NCI-H2171 treated with DMSO at 0.1 percent for 48 hours (cell line): ENCODE results near the gene IZUMO1.
"Not testable (repeated sequence)": the region's sequence is repeated elsewhere in the genome, so short reads cannot be mapped to it uniquely, and the experiment has no call there.

Source experiments
- DNase-seq: peaks from one replicate; lab custom pipeline; 2025; lab: John Stamatoyannopoulos, UW

The IZUMO1 gene

GRCh38 chr19:48713041-48713863 is 33.5 kb downstream of the IZUMO1 start:
- DNase-seq, result peak; percentile 43

DNA sequence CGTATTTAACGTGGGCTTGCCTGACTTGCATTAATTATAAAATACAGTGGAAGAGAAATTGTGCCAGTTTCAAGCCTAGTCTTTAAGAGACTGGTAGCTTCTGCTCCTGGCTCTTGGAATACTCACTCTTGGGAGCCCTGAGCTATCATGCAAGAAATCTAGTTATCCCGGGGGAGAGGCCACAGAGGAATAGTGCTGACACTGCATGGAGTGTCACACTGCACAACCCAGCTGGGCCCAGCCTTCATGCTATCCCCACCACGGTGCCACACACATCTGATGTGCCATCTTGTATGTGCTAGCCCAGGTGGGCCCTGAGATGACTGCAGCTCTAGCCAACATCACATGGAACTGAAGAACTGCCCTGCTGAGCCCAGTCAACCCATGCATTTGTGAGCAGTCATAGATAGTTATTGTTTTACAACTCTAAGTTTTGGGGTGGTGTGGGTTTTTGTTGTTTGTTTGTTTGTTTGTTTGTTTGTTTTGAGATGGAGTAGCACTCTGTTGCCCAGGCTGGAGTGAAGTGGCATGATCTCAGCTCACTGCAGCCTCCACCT is 35.5 kb downstream of the IZUMO1 start:
- DNase-seq, result peak; percentile 14

DNA sequence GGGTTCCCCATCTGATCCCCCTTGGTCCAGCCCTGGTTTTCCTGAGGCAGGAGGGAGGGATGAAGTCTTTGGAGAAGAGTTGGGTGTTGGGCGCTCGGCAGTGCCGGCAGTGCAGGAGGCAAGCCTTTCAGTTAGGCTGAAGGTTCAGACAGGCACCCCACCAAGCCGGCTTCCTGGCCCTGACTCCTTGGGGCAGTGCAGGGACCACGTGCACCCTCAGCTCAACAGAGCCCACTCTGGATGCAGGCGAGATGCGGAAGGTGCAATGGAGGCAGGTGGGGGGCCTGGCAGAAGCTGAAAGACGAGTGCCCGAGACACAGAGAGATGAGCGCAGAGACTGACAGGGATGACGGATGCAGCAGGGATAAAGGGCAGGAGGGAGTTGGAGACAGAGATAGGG is 38.2 kb downstream of the IZUMO1 start:
- DNase-seq, result no peak

- no peak for DNase-seq
Observed at GRCh38 chr19:48705431-48705830, 41.3 kb downstream of the IZUMO1 start.

GRCh38 chr19:48703316-48703715 is 43.4 kb downstream of the IZUMO1 start:
- no peak for DNase-seq

DNA sequence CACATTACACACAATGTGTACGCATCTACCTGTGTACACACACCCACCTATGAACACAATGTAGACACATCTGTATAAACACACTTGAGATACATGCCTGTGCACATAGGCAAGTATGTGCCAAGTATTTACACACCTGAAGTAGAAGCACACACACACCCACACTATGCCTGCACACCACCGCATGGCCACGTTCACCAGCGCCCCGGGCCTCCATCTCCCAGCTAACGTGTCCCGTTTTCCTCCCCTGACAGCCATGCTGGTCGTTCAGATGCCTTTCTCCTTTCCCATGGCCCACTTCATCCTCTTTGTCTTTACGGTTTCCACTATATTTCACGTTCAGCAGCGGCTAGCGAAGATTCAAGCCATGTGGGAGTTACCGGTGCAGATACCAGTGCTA is 44.0 kb downstream of the IZUMO1 start:
- DNase-seq, result no peak

DNA sequence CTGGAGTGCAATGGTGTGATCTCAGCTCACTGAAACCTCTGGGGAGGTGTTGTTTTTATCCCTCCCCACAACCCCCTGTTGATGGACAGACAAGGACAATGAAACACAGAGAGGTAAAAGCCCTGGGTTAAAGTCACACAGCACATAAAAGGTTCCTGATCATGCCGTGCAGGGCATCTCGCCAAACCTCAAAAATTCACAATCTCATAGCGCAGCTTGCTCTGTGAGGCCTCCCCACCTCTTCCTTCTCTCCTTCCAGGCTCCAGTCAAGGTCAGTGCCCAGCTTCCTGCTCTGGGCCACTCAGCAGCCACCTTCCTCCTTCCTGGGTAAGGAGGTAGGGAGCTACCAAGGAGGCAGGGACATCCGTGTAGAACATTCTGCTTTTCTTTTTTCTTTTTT is 48.7 kb downstream of the IZUMO1 start:
- DNase-seq, result no peak

- peak; percentile 43 for DNase-seq
Observed at GRCh38 chr19:48696353-48697010, 50.2 kb downstream of the IZUMO1 start.

GRCh38 chr19:48695743-48696352 is 50.9 kb downstream of the IZUMO1 start, which contains the start of gene FUT2:
Gene FUT2, plus strand, starts transcription at chr19:48695971. Its CDS starts 6,986 bp downstream, at chr19:48702957.
- peak; percentile 57 for DNase-seq

- DNase-seq, result not testable (repeated sequence)
Observed at GRCh38 chr19:48693629-48694028, 53.1 kb downstream of the IZUMO1 start.
